Measurements from ENCODE around the gene AFAP1L1.

AFAP1L1 gene

GRCh38 chr5:149314571-149315111 is 43.0 kb downstream of the AFAP1L1 start:
- no peaks in the 10 kb centered on the region for H3K36me3 ChIP-seq (ENCODE audit: control insufficient read depth, insufficient read depth, low read length)
- no peaks in the 10 kb centered on the region for H3K79me2 ChIP-seq
- H3K9ac ChIP-seq, result no peak overlapping the region
- H3K4me3 ChIP-seq (ENCODE audit: low read depth, low read length), result no peak overlapping the region
- H3K9me3 ChIP-seq (ENCODE audit: control insufficient read depth, low read length), result no peaks in the 10 kb centered on the region
- H3K27ac ChIP-seq, result no peak overlapping the region
- H2AFZ ChIP-seq, result no peak overlapping the region
- TF ChIP-seq CTCF (IDR thresholded peaks at IDR 0.05), result no peak
- peaks cover 4% of the 10 kb centered on the region for H3K4me1 ChIP-seq
- H3K27me3 ChIP-seq (ENCODE audit: control insufficient read depth, insufficient read depth, low read length), result no peaks in the 10 kb centered on the region
- no peak overlapping the region for H3K4me2 ChIP-seq (ENCODE audit: low read length)

- no peaks in the 10 kb centered on the region for H3K9me3 ChIP-seq (ENCODE audit: control insufficient read depth, low read length)
- H3K36me3 ChIP-seq (ENCODE audit: control insufficient read depth, insufficient read depth, low read length), result no peaks in the 10 kb centered on the region
- TF ChIP-seq CTCF (IDR thresholded peaks at IDR 0.05), result no peak
- H3K79me2 ChIP-seq, result no peaks in the 10 kb centered on the region
- no peak overlapping the region for H3K27ac ChIP-seq
- H3K27me3 ChIP-seq (ENCODE audit: control insufficient read depth, insufficient read depth, low read length), result no peaks in the 10 kb centered on the region
- no peak overlapping the region for H3K4me2 ChIP-seq (ENCODE audit: low read length)
- H3K4me1 ChIP-seq, result peaks cover 11% of the 10 kb centered on the region
- no peak overlapping the region for H2AFZ ChIP-seq
- H3K4me3 ChIP-seq (ENCODE audit: low read depth, low read length), result no peak overlapping the region
- H3K9ac ChIP-seq, result no peak overlapping the region
Measured at GRCh38 chr5:149315753-149316152, 44.1 kb downstream of the AFAP1L1 start.

- Histone ChIP-seq H3K9me3 (ENCODE audit: control insufficient read depth, low read length) (no peaks in the 10 kb centered on the region), H3K36me3 (ENCODE audit: control insufficient read depth, insufficient read depth, low read length) (no peaks in the 10 kb centered on the region), H3K27me3 (ENCODE audit: control insufficient read depth, insufficient read depth, low read length) (no peaks in the 10 kb centered on the region), H3K4me1 (peaks cover 17% of the 10 kb centered on the region), H3K4me2 (ENCODE audit: low read length) (no peak overlapping the region), H3K79me2 (no peaks in the 10 kb centered on the region), H2AFZ (peak overlapping the region; percentile 53), H3K9ac (no peak overlapping the region), H3K4me3 (ENCODE audit: low read depth, low read length) (no peak overlapping the region), H3K27ac (no peak overlapping the region)
- TF ChIP-seq CTCF (IDR thresholded peaks at IDR 0.05), result peak; percentile 80
Measured at GRCh38 chr5:149317281-149318048, 45.8 kb downstream of the AFAP1L1 start.

GRCh38 chr5:149319174-149319573 is 47.5 kb downstream of the AFAP1L1 start:
- peaks cover 17% of the 10 kb centered on the region for H3K4me1 ChIP-seq
- H3K36me3 ChIP-seq (ENCODE audit: control insufficient read depth, insufficient read depth, low read length), result no peaks in the 10 kb centered on the region
- H3K4me3 ChIP-seq (ENCODE audit: low read depth, low read length), result no peak overlapping the region
- H3K9me3 ChIP-seq (ENCODE audit: control insufficient read depth, low read length), result no peaks in the 10 kb centered on the region
- no peak for TF ChIP-seq CTCF (IDR thresholded peaks at IDR 0.05)
- no peak overlapping the region for H3K27ac ChIP-seq
- H3K27me3 ChIP-seq (ENCODE audit: control insufficient read depth, insufficient read depth, low read length), result no peaks in the 10 kb centered on the region
- no peak overlapping the region for H3K4me2 ChIP-seq (ENCODE audit: low read length)
- H2AFZ ChIP-seq, result no peak overlapping the region
- no peaks in the 10 kb centered on the region for H3K79me2 ChIP-seq
- H3K9ac ChIP-seq, result no peak overlapping the region
